B cell (primary cell): Measurements from ENCODE around the gene ZBTB6. TPM values are rescaled to one million over a fixed set of nuclear protein-coding genes. Genes with fewer than 3 reads are reported as not detected.

Experiments used
- polyA plus RNA-seq: library from polyadenylated mRNA; depleted of rRNA; stranded (reverse); fragments of >200 nt; gene quantifications from 2 replicates; pipeline ENCODE4 v1.2.3, GENCODE V29; 2012
- small RNA-seq: library from RNA; depleted of rRNA; stranded (forward); fragments of <200 nt; gene quantifications from one replicate; pipeline ENCODE3, GENCODE V24; 2012; ENCODE audit warnings: low replicate concordance, low read depth; ENCODE audit not compliant: insufficient read length
- total RNA-seq, 2 donors: library from RNA; stranded (reverse); fragments of 120-200 nt in 1 of 2; gene quantifications; 1 replicate in 1 of 2; 2 replicates in 1 of 2; pipeline versions ENCODE4 v1.2.3 to v1.2.4, GENCODE V29; 2013 to 2022

ZBTB6 gene
- total and polyA plus RNA-seq, 2 donors (not counting 1 experiment from before 2014, with no cell fraction given): 1.3 to 19.9 TPM

Small RNA genes within 50 kb of the gene (small RNA-seq; reads per million reads assigned to genes)
- gene RNY1P15 (not detected), gene SNORD90 (4,326 reads per million, percentile 99 among the genes with 10 or more reads in this experiment)

Other genes starting within 250 kb of the ZBTB6 start
- gene OR1L3, start 238.2 kb downstream of the ZBTB6 start, total RNA-seq: not detected in 2 replicates
- not detected in 2 replicates for gene OR1L3, start 238.2 kb downstream of the ZBTB6 start, polyA plus RNA-seq
- not detected in 2 replicates for gene OR1L4, start 189.3 kb downstream of the ZBTB6 start, total RNA-seq
- gene OR1L4, start 189.3 kb downstream of the ZBTB6 start, polyA plus RNA-seq: not detected in 2 replicates
- not detected in 2 replicates for gene OR1L6, start 171.0 kb downstream of the ZBTB6 start, total RNA-seq
- not detected in 2 replicates for gene OR1L6, start 171.0 kb downstream of the ZBTB6 start, polyA plus RNA-seq
- gene OR5C1, start 124.4 kb downstream of the ZBTB6 start, total RNA-seq: not detected in 2 replicates
- not detected in 2 replicates for gene OR5C1, start 124.4 kb downstream of the ZBTB6 start, polyA plus RNA-seq
- gene OR1K1, start 113.2 kb downstream of the ZBTB6 start, total RNA-seq: not detected in 2 replicates
- gene OR1K1, start 113.2 kb downstream of the ZBTB6 start, polyA plus RNA-seq: not detected in 2 replicates
- 15.8 and 19.4 TPM in 2 replicates for gene PDCL, start 84.7 kb downstream of the ZBTB6 start, total RNA-seq
- 2.7 and 4.3 TPM in 2 replicates for gene PDCL, start 84.7 kb downstream of the ZBTB6 start, polyA plus RNA-seq
- gene RC3H2, start 8.0 kb downstream of the ZBTB6 start, total RNA-seq: 74.4 and 77.3 TPM in 2 replicates
- 17.2 and 26.3 TPM in 2 replicates for gene RC3H2, start 8.0 kb downstream of the ZBTB6 start, polyA plus RNA-seq
- gene ZBTB26, start 18.2 kb upstream of the ZBTB6 start, total RNA-seq: 16.4 and 17.2 TPM in 2 replicates
- 4.7 and 5.8 TPM in 2 replicates for gene ZBTB26, start 18.2 kb upstream of the ZBTB6 start, polyA plus RNA-seq
- 79.7 and 81.0 TPM in 2 replicates for gene RABGAP1, start 27.7 kb upstream of the ZBTB6 start, total RNA-seq
- 13.9 and 17.9 TPM in 2 replicates for gene RABGAP1, start 27.7 kb upstream of the ZBTB6 start, polyA plus RNA-seq
- gene GPR21, start 120.3 kb upstream of the ZBTB6 start, total RNA-seq: 2.3 and 2.5 TPM in 2 replicates
- 0.13 TPM in 1 of 2 replicates, not detected in the other for gene GPR21, start 120.3 kb upstream of the ZBTB6 start, polyA plus RNA-seq